Astrocyte of the cerebellum (primary cell): ENCODE measurements around the gene PHLDA1.
"Not testable (repeated sequence)": the region's sequence is repeated elsewhere in the genome, so short reads cannot be mapped to it uniquely, and the experiment has no call there.

Experiments used
- DNase-seq: peaks from one replicate; pipeline ENCODE4 v3.0.0-alpha.2; 2011; ENCODE audit warnings: low read depth
- H3K4me3 ChIP-seq: 2 replicates; pipeline ENCODE4 v1.5.1; 2011; ENCODE audit warnings: mild to moderate bottlenecking, low read depth, low read length, moderate library complexity
- in situ Hi-C: cut with HindIII; loops from 2 replicates; pipeline ENCODE4 v1.10.0; 2017; ENCODE audit warnings: low sequenced_read_pairs
- TF ChIP-seq, protein P1 (sequence below): IDR thresholded peaks from 2 replicates; pipeline ENCODE4 v1.5.1; 2012; ENCODE audit warnings: low read length, low read depth, moderate library complexity, mild to moderate bottlenecking; ENCODE audit errors: missing control alignments

PHLDA1 gene

GRCh38 chr12:75984577-75985182 lies 46.9 kb downstream of the PHLDA1 start:
- DNase-seq = no peak
- TF ChIP-seq, protein P1, sequence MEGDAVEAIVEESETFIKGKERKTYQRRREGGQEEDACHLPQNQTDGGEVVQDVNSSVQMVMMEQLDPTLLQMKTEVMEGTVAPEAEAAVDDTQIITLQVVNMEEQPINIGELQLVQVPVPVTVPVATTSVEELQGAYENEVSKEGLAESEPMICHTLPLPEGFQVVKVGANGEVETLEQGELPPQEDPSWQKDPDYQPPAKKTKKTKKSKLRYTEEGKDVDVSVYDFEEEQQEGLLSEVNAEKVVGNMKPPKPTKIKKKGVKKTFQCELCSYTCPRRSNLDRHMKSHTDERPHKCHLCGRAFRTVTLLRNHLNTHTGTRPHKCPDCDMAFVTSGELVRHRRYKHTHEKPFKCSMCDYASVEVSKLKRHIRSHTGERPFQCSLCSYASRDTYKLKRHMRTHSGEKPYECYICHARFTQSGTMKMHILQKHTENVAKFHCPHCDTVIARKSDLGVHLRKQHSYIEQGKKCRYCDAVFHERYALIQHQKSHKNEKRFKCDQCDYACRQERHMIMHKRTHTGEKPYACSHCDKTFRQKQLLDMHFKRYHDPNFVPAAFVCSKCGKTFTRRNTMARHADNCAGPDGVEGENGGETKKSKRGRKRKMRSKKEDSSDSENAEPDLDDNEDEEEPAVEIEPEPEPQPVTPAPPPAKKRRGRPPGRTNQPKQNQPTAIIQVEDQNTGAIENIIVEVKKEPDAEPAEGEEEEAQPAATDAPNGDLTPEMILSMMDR = no peak
- in situ Hi-C loops = no loop called here
- no peak overlapping the region for H3K4me3 ChIP-seq

DNA sequence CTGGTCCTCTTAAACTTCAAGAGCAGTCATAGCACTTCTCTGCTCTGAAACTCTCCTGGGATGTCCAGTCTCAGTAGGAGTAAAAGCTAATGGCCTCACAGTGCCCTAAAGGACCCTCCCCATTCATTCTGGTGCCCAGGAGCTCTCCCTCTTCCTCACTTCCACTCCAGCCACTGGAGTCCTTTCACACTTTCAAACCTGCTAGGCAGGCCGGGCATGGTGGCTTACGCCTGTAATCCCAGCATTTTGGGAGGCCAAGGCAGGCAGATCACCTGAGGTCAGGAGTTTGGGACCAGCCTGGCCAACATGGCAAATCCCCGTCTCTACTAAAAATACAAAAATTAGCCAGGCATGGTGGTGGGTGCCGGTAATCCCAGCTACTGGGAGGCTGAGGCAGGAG lies 47.7 kb downstream of the PHLDA1 start:
- DNase-seq, H3K4me3 ChIP-seq, in situ Hi-C loops: not testable (repeated sequence)

DNA sequence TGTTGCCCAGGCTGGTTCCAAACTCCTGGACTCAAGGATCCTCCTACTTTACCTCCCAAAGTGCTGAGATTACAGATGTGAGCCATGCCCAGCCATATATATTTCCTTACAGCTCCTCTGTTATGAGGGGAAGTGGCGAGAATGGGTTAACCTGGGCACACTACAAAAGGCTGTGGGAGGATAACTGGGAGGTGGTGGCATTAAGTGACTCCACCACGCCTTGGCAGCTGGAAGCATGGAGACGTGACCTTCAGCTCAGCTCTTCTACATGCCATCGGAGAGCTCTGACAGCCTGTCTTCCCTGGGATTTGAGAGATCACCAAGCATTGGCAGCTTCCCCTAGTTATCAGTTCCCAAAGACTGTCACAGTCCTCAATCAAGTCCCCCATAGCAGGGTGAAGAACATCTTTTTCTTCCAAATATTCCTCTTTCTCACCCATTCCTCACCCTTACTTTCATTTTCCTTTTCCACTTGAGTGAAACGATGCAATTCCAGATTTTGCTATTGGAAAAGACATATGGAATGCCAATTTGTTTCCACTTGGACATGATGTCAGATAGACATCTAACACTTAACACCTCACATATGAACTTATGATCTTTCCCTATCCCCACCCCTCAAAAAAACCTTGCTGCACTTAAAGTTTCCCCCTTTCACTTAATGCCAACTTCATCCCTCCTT lies 48.5 kb downstream of the PHLDA1 start:
- in situ Hi-C loops = no loop called here
- no peak overlapping the region for H3K4me3 ChIP-seq
- DNase-seq = no peak
- TF ChIP-seq, protein P1 = no peak

GRCh38 chr12:75982169-75982564 lies 49.4 kb downstream of the PHLDA1 start:
- no peak overlapping the region for H3K4me3 ChIP-seq
- in situ Hi-C loops = no loop called here
- TF ChIP-seq, protein P1 = no peak
- DNase-seq = peak; percentile 15

DNA sequence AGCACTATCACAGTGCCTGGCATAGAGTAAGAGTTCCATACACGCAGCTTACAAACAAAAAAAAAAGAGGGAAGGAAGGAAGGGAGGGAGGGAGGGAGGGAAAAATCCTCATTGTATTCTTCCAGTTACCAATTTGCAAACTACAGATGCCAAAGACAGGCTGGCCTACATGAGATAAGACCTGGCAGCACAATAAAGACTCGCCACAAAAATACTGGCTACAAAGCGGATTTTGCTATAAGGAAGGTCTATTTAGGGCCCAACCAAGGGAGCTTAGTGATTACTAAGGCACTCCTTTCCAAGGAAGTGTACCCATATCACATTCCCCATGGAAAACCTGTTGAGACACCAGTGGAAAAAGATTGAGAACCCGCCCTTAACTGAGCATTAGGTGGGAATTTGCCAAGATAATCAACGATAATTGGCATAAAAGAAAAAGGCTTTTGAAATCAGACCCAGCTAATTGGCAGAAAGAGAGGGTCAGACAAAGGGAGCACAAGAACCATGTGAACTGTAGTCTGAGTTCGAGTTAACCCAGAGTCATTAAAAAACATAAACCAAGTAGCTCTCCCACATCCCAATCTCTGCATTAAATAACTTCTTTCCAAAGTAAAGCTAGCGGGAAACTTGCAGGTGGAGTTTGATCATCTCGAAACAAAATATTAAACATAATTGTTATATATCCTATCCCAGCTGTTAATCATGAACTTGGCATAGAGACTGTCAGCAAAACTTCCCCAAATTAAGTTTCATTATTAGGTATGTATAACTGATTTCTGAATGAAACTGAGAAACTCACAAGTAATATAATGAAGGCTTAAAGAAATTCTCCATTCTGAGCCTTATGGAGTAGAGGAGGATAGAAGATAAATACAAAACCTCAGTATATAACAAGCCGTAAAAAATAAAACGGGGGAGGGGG lies 50.1 kb downstream of the PHLDA1 start:
- DNase-seq = no peak
- in situ Hi-C loops = no loop called here
- TF ChIP-seq, protein P1 = no peak

DNA sequence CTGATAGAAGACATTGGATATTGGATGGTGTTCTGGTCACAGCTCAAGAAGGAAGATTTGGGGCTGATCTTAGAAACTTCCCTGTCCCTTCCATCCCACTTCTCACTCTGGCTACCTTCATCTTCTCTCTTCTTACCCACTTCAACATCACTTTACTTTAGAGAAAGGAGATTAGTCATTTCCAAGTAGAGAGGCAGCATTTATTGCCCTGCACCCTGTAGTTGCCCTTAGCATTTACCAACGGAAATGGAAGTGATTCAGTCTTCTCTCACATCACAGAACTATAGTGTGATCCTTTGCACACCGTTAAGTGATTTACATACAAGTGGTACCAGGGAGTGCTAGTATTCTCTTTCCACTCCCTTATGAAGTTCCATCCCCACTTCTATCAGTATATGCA lies 52.4 kb downstream of the PHLDA1 start:
- in situ Hi-C loops = no loop called here
- TF ChIP-seq, protein P1 = no peak
- no peak for DNase-seq
- no peak overlapping the region for H3K4me3 ChIP-seq

More for the DNA sequence above, 50.1 kb downstream of the PHLDA1 start:
- no peak overlapping the region for H3K4me3 ChIP-seq
